GM21526 (cell line): ENCODE measurements around the gene COL1A2.

Source experiments
- ATAC-seq: cut with Tn5 transposase; IDR thresholded peaks from one replicate; pipeline ENCODE4 v1.9.1; 2021; ENCODE audit warnings: moderate library complexity; ENCODE audit not compliant: unreplicated experiment, low FRiP score

COL1A2 gene

DNA sequence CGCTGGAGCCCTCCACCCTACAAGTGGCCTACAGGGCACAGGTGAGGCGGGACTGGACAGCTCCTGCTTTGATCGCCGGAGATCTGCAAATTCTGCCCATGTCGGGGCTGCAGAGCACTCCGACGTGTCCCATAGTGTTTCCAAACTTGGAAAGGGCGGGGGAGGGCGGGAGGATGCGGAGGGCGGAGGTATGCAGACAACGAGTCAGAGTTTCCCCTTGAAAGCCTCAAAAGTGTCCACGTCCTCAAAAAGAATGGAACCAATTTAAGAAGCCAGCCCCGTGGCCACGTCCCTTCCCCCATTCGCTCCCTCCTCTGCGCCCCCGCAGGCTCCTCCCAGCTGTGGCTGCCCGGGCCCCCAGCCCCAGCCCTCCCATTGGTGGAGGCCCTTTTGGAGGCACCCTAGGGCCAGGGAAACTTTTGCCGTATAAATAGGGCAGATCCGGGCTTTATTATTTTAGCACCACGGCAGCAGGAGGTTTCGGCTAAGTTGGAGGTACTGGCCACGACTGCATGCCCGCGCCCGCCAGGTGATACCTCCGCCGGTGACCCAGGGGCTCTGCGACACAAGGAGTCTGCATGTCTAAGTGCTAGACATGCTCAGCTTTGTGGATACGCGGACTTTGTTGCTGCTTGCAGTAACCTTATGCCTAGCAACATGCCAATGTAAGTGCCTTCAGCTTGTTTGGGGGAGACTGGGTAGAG, at the start of gene COL1A2:
TSS of gene COL1A2 (plus strand) at position 459 of the 704 bp plus-strand sequence. CDS start at position 596, 137 bp downstream.
- ATAC-seq = no peak

GRCh38 chr7:94345907-94346306, 48.8 kb upstream of the COL1A2 start:
- no peak for ATAC-seq

GRCh38 chr7:94348142-94348541, 46.6 kb upstream of the COL1A2 start:
- no peak for ATAC-seq

- no peak for ATAC-seq
Measured at GRCh38 chr7:94350734-94351133, 44.0 kb upstream of the COL1A2 start.

DNA sequence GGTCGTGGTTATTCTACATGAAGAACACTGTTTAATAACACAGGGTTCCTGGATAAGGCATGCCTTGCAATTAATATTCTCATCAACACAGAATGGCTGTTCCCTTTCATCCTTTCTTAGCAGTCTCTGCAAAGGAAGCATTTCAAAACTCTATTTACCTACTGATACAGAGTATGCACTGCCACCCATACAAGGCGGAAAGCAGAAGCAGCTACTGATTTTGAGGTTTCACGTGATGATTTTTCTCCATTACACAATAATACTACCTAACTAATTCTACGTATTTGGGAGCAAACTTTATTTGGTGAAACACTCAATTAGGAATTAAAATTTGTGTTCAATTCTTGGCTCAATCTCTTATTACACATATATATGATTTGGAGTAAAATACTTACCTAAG, 43.0 kb upstream of the COL1A2 start:
- ATAC-seq = no peak

- no peak for ATAC-seq
Measured at GRCh38 chr7:94352887-94353286, 41.8 kb upstream of the COL1A2 start.

DNA sequence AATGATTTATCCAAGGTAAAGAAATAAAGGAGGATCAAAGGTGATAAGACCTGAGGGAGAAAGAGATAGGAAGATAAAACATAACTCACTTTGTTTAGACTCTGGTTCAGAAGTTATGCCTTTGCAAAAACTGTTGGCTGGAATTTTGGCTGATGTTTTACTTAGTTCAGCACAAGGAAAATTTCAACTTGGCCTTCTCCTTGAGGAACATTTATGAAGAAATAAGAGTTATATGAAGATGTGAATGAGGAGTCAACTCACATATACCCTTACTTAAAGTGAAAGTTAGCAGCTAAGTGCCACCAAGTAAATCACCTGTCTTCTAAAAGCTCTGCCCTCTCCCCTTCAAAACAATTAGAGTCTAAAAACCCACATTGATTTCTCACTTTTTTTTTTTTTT, 39.7 kb upstream of the COL1A2 start:
- ATAC-seq = no peak

DNA sequence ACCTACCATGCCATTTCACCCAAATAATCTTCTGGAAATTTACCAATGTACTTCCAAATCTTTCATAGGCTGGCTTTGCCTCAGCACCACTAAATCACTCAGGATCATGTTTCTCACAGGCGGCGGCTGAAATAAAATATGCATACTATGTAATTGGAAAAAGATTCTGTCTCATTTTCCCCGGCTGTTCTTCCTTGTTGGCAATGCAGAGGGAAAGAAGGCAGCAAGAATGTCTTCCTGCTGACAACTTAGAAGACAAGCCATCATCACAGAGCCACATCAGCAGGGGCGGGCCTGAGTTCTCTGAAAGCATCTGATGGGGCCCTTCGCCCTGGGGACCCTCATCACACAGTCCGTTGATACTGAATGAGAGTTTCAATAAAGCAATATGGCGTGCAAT, 39.2 kb upstream of the COL1A2 start:
- no peak for ATAC-seq

- ATAC-seq = no peak
Measured at GRCh38 chr7:94357076-94357475, 37.6 kb upstream of the COL1A2 start.

DNA sequence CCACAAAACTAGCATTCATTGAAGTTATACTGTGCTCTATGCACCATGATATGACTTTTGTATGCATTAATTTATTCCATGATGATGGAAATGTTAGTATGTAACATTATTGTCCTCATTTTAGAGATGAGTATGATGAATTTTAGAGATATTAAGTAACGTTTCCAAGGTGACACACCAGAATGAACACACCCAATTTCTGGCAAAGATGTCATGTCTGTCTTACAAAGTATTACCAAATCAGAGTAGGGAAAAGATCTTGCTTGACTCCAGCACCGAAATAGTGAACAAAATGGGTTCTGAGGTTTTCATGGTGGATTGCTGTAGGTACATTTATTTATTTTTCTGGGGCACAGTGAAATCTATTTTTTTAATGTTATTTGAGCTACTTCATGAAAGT, 33.8 kb upstream of the COL1A2 start:
- ATAC-seq = no peak

- ATAC-seq = no peak
Measured at GRCh38 chr7:94362276-94362675, 32.4 kb upstream of the COL1A2 start.

GRCh38 chr7:94364816-94365215, 29.9 kb upstream of the COL1A2 start:
- ATAC-seq = no peak

DNA sequence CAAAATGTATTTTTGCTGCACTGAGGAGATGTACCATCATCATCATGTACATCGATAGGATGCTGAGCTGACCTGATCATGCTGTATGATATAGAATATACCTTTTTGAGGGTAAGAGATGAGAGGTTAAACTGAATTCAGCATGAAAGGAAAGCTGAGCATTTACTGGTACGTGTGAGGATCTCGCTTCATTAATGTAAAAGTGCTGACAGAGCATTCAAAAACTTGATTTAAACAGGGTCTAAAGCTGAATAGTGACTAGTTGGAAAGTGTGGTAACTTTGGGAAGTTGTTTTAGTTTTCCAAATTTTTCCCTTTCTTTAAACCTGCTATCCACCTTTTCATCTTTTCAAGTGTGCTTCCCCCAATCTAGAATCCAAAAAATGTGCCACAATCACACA, 28.5 kb upstream of the COL1A2 start:
- ATAC-seq = no peak

DNA sequence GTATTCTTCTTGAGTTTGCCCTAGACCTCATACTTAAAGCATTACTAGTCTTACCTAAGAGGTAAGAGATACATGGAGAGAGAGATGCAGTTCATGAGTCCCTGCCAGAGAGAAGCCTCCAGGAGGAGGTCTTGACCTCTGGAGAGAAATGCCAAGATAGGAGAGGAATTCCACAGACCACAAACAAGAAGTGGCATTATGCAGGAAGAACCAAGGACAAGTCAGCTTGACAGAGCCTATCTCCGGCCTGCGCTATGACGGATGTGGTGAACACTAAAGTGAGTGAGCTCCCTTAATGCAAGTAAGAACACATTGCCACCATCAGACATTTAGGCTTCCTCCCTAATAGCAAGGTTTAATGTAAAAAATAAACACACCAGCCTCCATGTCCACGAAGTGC, 27.9 kb upstream of the COL1A2 start:
- no peak for ATAC-seq

- no peak for ATAC-seq
Measured at GRCh38 chr7:94367949-94368348, 26.7 kb upstream of the COL1A2 start.

DNA sequence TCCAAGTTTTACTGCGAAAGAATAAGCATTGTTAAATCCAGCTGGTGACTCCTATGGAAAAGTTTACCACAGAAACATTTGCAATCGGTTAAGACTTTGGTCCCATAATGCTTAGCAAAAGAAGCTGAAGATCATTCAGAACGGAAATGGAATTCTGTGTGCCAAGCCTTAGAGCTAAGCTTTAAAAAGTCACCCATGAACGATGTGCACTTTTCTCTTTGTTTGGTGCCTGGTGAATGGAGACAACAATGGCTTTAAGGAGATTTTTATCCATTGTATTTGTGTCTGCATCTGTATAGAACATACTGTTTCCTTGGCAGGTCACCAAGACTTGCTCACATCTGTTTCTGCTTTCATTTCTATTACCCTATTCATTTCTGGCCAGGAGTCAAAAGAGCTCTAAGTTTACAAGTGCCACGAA, 26.3 kb upstream of the COL1A2 start:
- ATAC-seq = no peak

- no peak for ATAC-seq
Measured at GRCh38 chr7:94374231-94374630, 20.5 kb upstream of the COL1A2 start.

- ATAC-seq = no peak
Measured at GRCh38 chr7:94374721-94375566, 19.8 kb upstream of the COL1A2 start.

GRCh38 chr7:94375691-94376090, 19.0 kb upstream of the COL1A2 start:
- ATAC-seq = no peak

DNA sequence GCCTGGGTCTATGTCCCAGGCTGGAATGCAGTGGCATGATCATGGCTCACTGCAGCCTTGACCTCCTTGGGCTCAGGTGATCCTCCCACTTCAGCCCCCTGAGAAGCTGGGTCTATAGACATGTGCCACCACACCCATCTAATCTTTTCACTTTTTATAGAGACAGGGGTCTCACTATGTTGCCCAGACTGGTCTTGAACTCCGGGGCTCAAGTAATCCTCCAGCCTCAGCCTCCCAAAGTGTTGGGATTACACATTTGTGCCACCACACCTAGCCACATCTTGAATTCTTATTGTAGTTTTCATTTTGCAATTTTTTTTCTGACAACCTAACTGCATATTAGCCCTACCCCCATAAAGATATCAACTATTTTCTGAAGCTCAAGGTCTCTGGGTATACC, 18.4 kb upstream of the COL1A2 start:
- ATAC-seq = no peak

DNA sequence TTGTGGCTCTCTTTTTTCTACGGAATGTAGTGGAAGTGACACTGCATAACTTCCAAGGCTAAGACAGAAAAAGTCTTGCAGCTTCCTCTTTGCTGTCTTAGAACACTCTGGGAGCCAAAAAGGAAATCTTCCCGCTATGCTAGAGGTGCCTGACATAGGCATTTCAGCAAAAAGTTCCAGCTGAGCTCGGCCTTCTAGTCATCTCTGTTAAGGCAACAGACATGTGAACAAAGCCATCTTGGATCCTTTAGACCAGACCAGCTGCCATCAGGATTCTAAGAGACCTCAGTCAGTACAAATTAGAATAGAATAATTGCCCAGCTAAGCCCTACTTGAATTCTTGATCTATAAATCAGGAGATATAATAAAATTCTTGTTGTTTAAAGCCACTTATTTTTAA, 16.3 kb upstream of the COL1A2 start:
- ATAC-seq = no peak

GRCh38 chr7:94380264-94380663, 14.4 kb upstream of the COL1A2 start:
- ATAC-seq = no peak
